SK-N-SH (cell line): ENCODE results near the gene FRYL. TPM values are rescaled to one million over a fixed set of nuclear protein-coding genes. Genes with fewer than 3 reads are reported as not detected.
"Not testable (repeated sequence)": the region's sequence is repeated elsewhere in the genome, so short reads cannot be mapped to it uniquely, and the experiment has no call there.

ENCODE experiments used
- CTCF ChIA-PET: fragments of 300-600, 350-600 bp; formaldehyde crosslinking; extraction: SDS; loops from one replicate; lab custom pipeline; 2021; lab: Yijun Ruan, JAX
- POLR2A ChIA-PET: fragments of 350-600 bp; sonication (Branson Sonifier 250); formaldehyde crosslinking; extraction: SDS; loops from one replicate; lab custom pipeline; 2020; ENCODE audit warnings: antibody characterized with exemption, inconsistent platforms; lab: Yijun Ruan, JAX
- DNase-seq: peaks from one replicate; pipeline ENCODE4 v3.0.0; 2012
- H2AFZ ChIP-seq: fragments of 200-600 bp; sonication (generic); 2 replicates; pipeline ENCODE4 v1.8.1; 2016; ENCODE audit warnings: antibody characterized with exemption, mild to moderate bottlenecking, low read depth
- H3F3A ChIP-seq: fragments of 200-600 bp; sonication (generic); replicated peaks from 2 replicates; pipeline ENCODE3; 2016; ENCODE audit warnings: antibody characterized with exemption, mild to moderate bottlenecking; ENCODE audit not compliant: insufficient read depth
- H3K27ac ChIP-seq, 2 experiments: fragments of 200-500 bp in 1 of 2; fragments of 200-600 bp in 1 of 2; sonication (Bioruptor generic) in 1 of 2; sonication (generic), shearing (Covaris generic) in 1 of 2; 2 replicates each; pipeline versions ENCODE4 v1.5.1 to v1.6.1; 2014 to 2016; ENCODE audit warnings: low read depth in 2 of 2, inconsistent platforms in 1 of 2, low read length in 1 of 2, mild to moderate bottlenecking in 1 of 2, mixed read lengths in 1 of 2
- H3K27me3 ChIP-seq: fragments of 200-600 bp; sonication (generic), shearing (Covaris generic); 2 replicates; pipeline ENCODE4 v1.6.1; 2016; ENCODE audit warnings: mixed run types; ENCODE audit not compliant: insufficient read depth
- H3K36me3 ChIP-seq, 2 experiments: fragments of 200-500 bp in 1 of 2; fragments of 200-600 bp in 1 of 2; sonication (Bioruptor generic) in 1 of 2; sonication (generic) in 1 of 2; replicated peaks in 1 of 2; 2 replicates each; pipeline versions ENCODE3 to v1.5.1; 2014 to 2016; ENCODE audit warnings: low read length in 1 of 2, mild to moderate bottlenecking in 1 of 2; ENCODE audit not compliant: insufficient read depth in 2 of 2, control insufficient read depth in 1 of 2
- H3K4me1 ChIP-seq, 2 experiments: fragments of 200-500 bp in 1 of 2; fragments of 200-600 bp in 1 of 2; sonication (Bioruptor generic) in 1 of 2; sonication (generic), shearing (Covaris generic) in 1 of 2; 2 replicates each; pipeline versions ENCODE4 v1.5.1 to v1.6.1; 2014 to 2016; ENCODE audit warnings: low read depth in 1 of 2, low read length in 1 of 2, mixed run types in 1 of 2; ENCODE audit not compliant: insufficient read depth in 2 of 2, control insufficient read depth in 1 of 2
- H3K4me2 ChIP-seq: fragments of 200-600 bp; sonication (generic), shearing (Covaris generic); 2 replicates; pipeline ENCODE4 v1.6.1; 2017; ENCODE audit warnings: mixed run types
- H3K4me3 ChIP-seq, 2 experiments: fragments of 200-500 bp in 1 of 2; fragments of 200-600 bp in 1 of 2; sonication (Bioruptor generic) in 1 of 2; sonication (generic), shearing (Covaris generic) in 1 of 2; 2 replicates each; pipeline versions ENCODE4 v1.5.1 to v1.8.1; 2014 to 2016; ENCODE audit warnings: low read depth in 2 of 2, inconsistent platforms in 1 of 2, low read length in 1 of 2, mild to moderate bottlenecking in 1 of 2, mixed read lengths in 1 of 2, moderate library complexity in 1 of 2
- H3K79me2 ChIP-seq: fragments of 200-600 bp; sonication (generic); 2 replicates; pipeline ENCODE4 v1.8.1; 2017; ENCODE audit warnings: mild to moderate bottlenecking; ENCODE audit not compliant: insufficient read depth
- H3K9ac ChIP-seq: fragments of 200-600 bp; sonication (generic); 2 replicates; pipeline ENCODE4 v1.6.1; 2017; ENCODE audit warnings: mixed run types
- H3K9me2 ChIP-seq: fragments of 200-600 bp; sonication (generic); 2 replicates; pipeline ENCODE4 v1.6.1; 2017; ENCODE audit warnings: mixed run types
- H3K9me3 ChIP-seq: fragments of 200-600 bp; sonication (generic); 2 replicates; pipeline ENCODE4 v1.6.1; 2017; ENCODE audit warnings: mixed run types, mild to moderate bottlenecking, moderate library complexity
- H4K20me1 ChIP-seq: fragments of 200-600 bp; sonication (generic); 2 replicates; pipeline ENCODE4 v1.6.1; 2017; ENCODE audit warnings: mild to moderate bottlenecking, mixed run types; ENCODE audit not compliant: insufficient read depth
- CHD2 ChIP-seq: fragments of 150-350 bp; IDR thresholded peaks from 2 replicates; pipeline ENCODE4 v1.6.1; 2018; ENCODE audit warnings: low read length; ENCODE audit not compliant: partially characterized antibody
- EP300 ChIP-seq, 2 experiments: IDR thresholded peaks; 2 replicates each; pipeline versions ENCODE4 v1.4.0 to v1.6.1; 2012; ENCODE audit warnings: borderline replicate concordance in 1 of 2, low read depth in 1 of 2, low read length in 1 of 2
- FOXJ3 ChIP-seq: sonication (generic); formaldehyde crosslinking; IDR thresholded peaks from 2 replicates; pipeline ENCODE4 v1.5.1; 2020; ENCODE audit warnings: mild to moderate bottlenecking, missing genetic modification reagents
- FOXM1 ChIP-seq: IDR thresholded peaks from 2 replicates; pipeline ENCODE4 v1.4.0; 2012; ENCODE audit warnings: low read depth, mild to moderate bottlenecking
- GABPA ChIP-seq: IDR thresholded peaks from 2 replicates; pipeline ENCODE4 v1.4.0; 2012; ENCODE audit warnings: low read depth, mild to moderate bottlenecking
- MAX ChIP-seq: IDR thresholded peaks from 2 replicates; pipeline ENCODE4 v1.4.0; 2012; ENCODE audit warnings: low read depth
- NFIC ChIP-seq: IDR thresholded peaks from 2 replicates; pipeline ENCODE4 v1.4.0; 2012; ENCODE audit warnings: borderline replicate concordance
- NRF1 ChIP-seq: IDR thresholded peaks from 2 replicates; pipeline ENCODE4 v1.6.1; 2012; ENCODE audit warnings: low read depth, mild to moderate bottlenecking, low read length
- POLR2AphosphoS5 ChIP-seq: IDR thresholded peaks from 2 replicates; pipeline ENCODE4 v1.6.1; 2012; ENCODE audit warnings: low read depth, low read length
- RFX5 ChIP-seq: IDR thresholded peaks from 2 replicates; pipeline ENCODE4 v1.6.1; 2012; ENCODE audit warnings: mild to moderate bottlenecking, improper control_type of control experiment, low read length
- RXRA ChIP-seq: IDR thresholded peaks from 2 replicates; pipeline ENCODE4 v1.4.0; 2012; ENCODE audit warnings: low read depth, mild to moderate bottlenecking, borderline replicate concordance
- SIN3A ChIP-seq: IDR thresholded peaks from 2 replicates; pipeline ENCODE4 v1.6.1; 2012; ENCODE audit warnings: low read depth, mild to moderate bottlenecking, low read length, moderate library complexity, borderline replicate concordance
- SMC3 ChIP-seq: IDR thresholded peaks from 2 replicates; pipeline ENCODE4 v1.6.1; 2012; ENCODE audit warnings: low read depth, low read length, improper control_type of control experiment
- YY1 ChIP-seq: IDR thresholded peaks from 2 replicates; pipeline ENCODE4 v1.4.0; 2012; ENCODE audit warnings: low read depth, mild to moderate bottlenecking
- WGBS: methylation state at CpG from one replicate; pipeline ENCODE4 v1.1.6; 2017; ENCODE audit warnings: low lambda C conversion rate; 5-methylcytosine and 5-hydroxymethylcytosine counted together
- polyA plus RNA-seq, 3 experiments: library from polyadenylated mRNA; depleted of rRNA; stranded (reverse); fragments of >200 nt; gene quantifications; 2 replicates each; pipeline ENCODE4 v1.2.3, GENCODE V29; 2012
- TF ChIP-seq, protein P1 (sequence below): IDR thresholded peaks from 2 replicates; pipeline ENCODE4 v1.6.1; 2012; ENCODE audit warnings: mild to moderate bottlenecking, low read depth, low read length, moderate library complexity

FRYL gene
- polyA plus RNA-seq, 1 of the 3 experiments (the other 2 are of a cell fraction): 8.2 TPM

GRCh38 chr4:48762408-48762807 is 17.7 kb downstream of the FRYL start:
- ChIA-PET POLR2A (no interaction called here), CTCF (interaction anchor here (0.6 to 1.4 kb wide), 2 partner anchors 16 to 96 kb away, joined by 3 read pairs; no protein-coding TSS in a partner anchor)
- Histone ChIP-seq H3F3A (no peaks in the 10 kb centered on the region), H3K4me1 (no peaks in the 10 kb centered on the region), H3K9me3 (no peaks in the 10 kb centered on the region), H3K9me2 (no peaks in the 10 kb centered on the region), H3K4me2 (no peak overlapping the region), H3K79me2 (peaks cover 99% of the 10 kb centered on the region), H3K36me3 (peaks cover 0 to 4% of the 10 kb centered on the region in 2 experiments), H4K20me1 (peaks cover 5% of the 10 kb centered on the region; the same call in 1 of the 2 replicates), H2AFZ (no peak overlapping the region), H3K9ac (no peak overlapping the region), H3K4me3 (no peak overlapping the region), H3K27me3 (no peaks in the 10 kb centered on the region), H3K27ac (no peak overlapping the region)
- TF ChIP-seq SMC3 (no peak), FOXJ3 (CRISPR knock-in tag) (no peak), EP300 (IDR thresholded peaks at IDR 0.05; ENCODE audit: borderline replicate concordance in 1 of 2, low read depth in 1 of 2, low read length in 1 of 2) (no peak), FOXM1 (no peak), MAX (no peak), CHD2 (no peak), SIN3A (no peak), YY1 (no peak), RFX5 (no peak), NRF1 (no peak), NFIC (no peak)
- DNase-seq: no peak

- Histone ChIP-seq H3K9ac (no peak overlapping the region), H3K79me2 (peaks cover 99% of the 10 kb centered on the region), H3K9me3 (no peaks in the 10 kb centered on the region), H2AFZ (no peak overlapping the region), H4K20me1 (peaks cover 8% of the 10 kb centered on the region), H3K9me2 (no peaks in the 10 kb centered on the region), H3F3A (no peaks in the 10 kb centered on the region), H3K4me1 (no peaks in the 10 kb centered on the region), H3K27ac (no peak overlapping the region), H3K4me3 (no peak overlapping the region), H3K4me2 (no peak overlapping the region), H3K36me3 (peaks cover 0 to 4% of the 10 kb centered on the region in 2 experiments), H3K27me3 (no peaks in the 10 kb centered on the region)
- POLR2A ChIA-PET: no interaction called here
- CTCF ChIA-PET: no interaction called here
- TF ChIP-seq MAX (no peak), GABPA (no peak), POLR2AphosphoS5 (no peak), YY1 (no peak), RFX5 (no peak), FOXJ3 (CRISPR knock-in tag) (no peak), RXRA (no peak), SIN3A (no peak)
- TF ChIP-seq, protein P1, sequence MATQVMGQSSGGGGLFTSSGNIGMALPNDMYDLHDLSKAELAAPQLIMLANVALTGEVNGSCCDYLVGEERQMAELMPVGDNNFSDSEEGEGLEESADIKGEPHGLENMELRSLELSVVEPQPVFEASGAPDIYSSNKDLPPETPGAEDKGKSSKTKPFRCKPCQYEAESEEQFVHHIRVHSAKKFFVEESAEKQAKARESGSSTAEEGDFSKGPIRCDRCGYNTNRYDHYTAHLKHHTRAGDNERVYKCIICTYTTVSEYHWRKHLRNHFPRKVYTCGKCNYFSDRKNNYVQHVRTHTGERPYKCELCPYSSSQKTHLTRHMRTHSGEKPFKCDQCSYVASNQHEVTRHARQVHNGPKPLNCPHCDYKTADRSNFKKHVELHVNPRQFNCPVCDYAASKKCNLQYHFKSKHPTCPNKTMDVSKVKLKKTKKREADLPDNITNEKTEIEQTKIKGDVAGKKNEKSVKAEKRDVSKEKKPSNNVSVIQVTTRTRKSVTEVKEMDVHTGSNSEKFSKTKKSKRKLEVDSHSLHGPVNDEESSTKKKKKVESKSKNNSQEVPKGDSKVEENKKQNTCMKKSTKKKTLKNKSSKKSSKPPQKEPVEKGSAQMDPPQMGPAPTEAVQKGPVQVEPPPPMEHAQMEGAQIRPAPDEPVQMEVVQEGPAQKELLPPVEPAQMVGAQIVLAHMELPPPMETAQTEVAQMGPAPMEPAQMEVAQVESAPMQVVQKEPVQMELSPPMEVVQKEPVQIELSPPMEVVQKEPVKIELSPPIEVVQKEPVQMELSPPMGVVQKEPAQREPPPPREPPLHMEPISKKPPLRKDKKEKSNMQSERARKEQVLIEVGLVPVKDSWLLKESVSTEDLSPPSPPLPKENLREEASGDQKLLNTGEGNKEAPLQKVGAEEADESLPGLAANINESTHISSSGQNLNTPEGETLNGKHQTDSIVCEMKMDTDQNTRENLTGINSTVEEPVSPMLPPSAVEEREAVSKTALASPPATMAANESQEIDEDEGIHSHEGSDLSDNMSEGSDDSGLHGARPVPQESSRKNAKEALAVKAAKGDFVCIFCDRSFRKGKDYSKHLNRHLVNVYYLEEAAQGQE: no peak
- WGBS: 85% methylated on average over 3 of the region's 3 CpGs
- DNase-seq: no peak
Measured at GRCh38 chr4:48761286-48761685, 18.8 kb downstream of the FRYL start.

DNA sequence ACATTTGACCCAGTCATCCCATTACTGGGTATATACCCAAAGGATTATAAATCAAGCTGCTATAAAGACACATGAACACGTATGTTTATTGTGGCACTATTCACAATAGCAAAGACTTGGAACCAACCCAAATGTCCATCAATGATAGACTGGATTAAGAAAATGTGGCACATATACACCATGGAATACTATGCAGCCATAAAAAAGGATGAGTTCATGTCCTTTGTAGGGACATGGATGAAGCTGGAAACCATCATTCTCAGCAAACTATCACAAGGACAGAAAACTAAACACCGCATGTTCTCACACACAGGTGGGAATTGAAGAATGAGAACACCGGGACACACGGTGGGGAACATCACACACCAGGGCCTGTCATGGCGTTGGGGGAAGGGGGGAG is 21.4 kb downstream of the FRYL start:
- H3F3A ChIP-seq, H3K9ac ChIP-seq, H3K9me2 ChIP-seq, H3K9me3 ChIP-seq, H2AFZ ChIP-seq, H3K4me1 ChIP-seq, H3K36me3 ChIP-seq, CTCF ChIA-PET, DNase-seq, H3K4me2 ChIP-seq, H3K27ac ChIP-seq, POLR2A ChIA-PET, H3K4me3 ChIP-seq, H3K27me3 ChIP-seq: not testable (repeated sequence)
- Histone ChIP-seq H4K20me1 (peaks cover 27% of the 10 kb centered on the region), H3K79me2 (peaks cover 99% of the 10 kb centered on the region)
- WGBS: 97% methylated on average over 5 of the region's 5 CpGs
